ENCODE results near the gene FAM156B.
"Not testable (repeated sequence)": the region's sequence is repeated elsewhere in the genome, so short reads cannot be mapped to it uniquely, and the experiment has no call there.

FAM156B gene

GRCh38 chrX:52896855-52897709 lies at the start of gene FAM156B:
TSS of gene FAM156B (plus strand) at chrX:52897330. CDS start at chrX:52907226, 9,896 bp downstream.
- DNase-seq = not testable (repeated sequence)

GRCh38 chrX:52852110-52852860 lies 44.8 kb upstream of the FAM156B start:
- DNase-seq = no peak

GRCh38 chrX:52856991-52857525 lies 40.1 kb upstream of the FAM156B start:
- not testable (repeated sequence) for DNase-seq

DNA sequence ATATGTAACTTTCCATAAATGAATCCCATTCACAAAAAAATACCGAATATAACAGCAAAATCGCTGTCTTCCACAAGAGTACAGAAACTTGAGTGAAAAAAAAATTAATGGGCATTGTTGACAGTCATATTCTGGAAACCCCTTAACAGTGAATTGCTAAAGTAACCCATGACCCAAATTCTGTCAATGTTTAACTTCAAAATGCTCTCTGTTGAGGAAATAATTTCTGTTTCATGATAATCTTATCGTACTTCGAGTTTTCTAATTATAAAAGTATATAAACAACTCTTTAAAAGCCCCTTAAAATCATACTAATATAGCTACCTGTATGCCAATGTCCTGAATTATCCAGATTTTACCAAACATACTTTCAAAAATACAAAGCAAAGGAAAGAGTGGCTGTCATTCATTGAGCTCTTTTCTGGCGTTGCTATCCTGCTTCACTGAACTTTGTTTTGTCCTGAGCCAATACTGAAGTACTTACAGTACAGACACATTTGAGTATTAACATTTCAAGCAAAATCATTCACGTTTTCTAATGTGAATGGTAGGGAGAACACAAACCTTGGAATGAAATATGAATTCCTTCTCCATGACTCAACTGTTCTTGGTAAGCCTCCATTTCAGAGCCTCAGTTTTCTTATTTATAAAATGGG lies 31.7 kb upstream of the FAM156B start:
- DNase-seq = no peak

- no peak for DNase-seq
These were observed 29.4 kb upstream of the FAM156B start, which contains the start of gene XAGE3 for GRCh38 chrX:52867610-52868348. TSS of gene XAGE3 (minus strand) at chrX:52868083. CDS start at chrX:52867133, 950 bp downstream.

DNA sequence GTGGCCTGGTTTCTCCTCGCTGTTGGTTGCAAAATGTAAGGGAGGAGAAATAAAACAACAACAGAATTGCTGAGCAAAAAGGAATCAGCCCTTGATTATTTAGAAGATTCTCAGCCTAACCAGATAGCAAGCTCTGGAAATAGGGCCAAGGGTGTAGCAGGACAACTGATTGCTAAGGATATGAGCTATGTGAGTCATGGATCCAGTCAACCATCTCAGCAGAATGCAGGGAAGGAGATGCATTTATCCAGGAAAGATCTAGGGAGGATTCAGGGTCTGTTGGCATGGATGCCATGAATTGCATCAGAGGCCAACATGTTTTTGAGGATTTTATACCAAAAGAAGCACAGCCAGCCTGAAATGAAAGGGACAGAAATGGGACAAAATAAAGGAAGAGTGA lies 27.1 kb upstream of the FAM156B start:
- DNase-seq = no peak

GRCh38 chrX:52873825-52874224 lies 23.3 kb upstream of the FAM156B start:
- DNase-seq = not testable (repeated sequence)

GRCh38 chrX:52874661-52875060 lies 22.5 kb upstream of the FAM156B start:
- no peak for DNase-seq

- not testable (repeated sequence) for DNase-seq
These were observed 21.7 kb upstream of the FAM156B start for GRCh38 chrX:52875436-52875835.

DNA sequence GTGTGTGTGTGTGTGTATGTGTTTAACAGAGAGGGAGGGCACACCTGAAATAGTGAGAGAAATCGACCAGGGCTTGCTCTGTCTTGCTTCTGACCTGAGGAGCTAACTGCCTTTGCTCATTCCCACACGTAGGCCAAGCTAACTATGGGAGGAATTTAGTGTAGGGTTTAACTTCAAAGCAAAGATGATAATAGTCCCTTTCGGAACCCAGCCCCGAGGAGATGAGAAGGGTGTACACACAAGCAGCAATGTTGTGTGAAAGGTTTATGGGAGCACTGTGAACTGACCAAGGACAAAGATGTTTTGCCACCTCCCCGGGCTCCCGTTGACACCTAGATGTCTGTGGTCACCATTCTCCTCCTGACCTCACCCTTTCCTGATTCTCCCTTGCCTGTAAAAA lies 20.7 kb upstream of the FAM156B start:
- DNase-seq = not testable (repeated sequence)

DNA sequence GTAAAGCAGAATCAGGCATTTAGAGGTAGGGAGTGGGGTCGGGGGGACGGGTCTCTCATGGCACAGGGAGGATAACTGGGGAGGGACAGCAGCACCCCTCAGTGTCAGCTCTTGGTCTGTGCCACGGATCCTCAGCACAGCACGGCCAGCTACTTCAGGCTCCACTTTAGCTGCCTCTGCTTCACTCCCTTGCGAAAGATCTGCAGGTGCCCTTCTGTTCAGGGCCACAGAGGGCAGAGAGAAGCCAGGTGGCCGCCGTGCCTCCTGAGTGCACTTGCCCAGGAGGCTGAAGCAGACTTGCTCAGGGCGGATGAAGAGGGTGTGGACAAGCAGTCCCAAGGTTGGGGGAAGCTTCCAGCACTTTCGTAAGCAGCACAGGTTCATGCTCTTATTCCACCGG lies 9.7 kb upstream of the FAM156B start:
- DNase-seq = not testable (repeated sequence)

GRCh38 chrX:52888090-52888489 lies 9.0 kb upstream of the FAM156B start:
- DNase-seq = not testable (repeated sequence)

GRCh38 chrX:52896438-52896837 lies 692 bp upstream of the FAM156B start:
- not testable (repeated sequence) for DNase-seq

DNA sequence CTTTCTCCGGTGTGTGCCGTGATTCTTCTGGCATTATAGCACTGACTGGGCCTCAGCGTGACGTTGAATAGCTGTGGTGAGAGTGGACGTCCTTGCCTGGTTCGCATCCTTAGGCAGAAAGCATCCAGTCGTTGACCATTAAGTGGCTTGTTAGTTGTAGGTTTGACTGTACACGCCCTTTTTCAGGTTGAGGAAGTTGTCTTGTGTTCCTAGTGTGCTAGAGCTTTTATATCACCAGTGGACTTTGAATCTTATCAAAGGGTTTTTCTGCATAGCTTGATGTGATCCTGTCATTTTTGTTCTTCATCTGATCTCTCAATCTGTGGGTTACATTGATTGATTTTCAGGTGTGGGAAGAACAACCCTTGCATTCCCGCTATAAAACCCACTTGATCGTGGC lies 8.4 kb downstream of the FAM156B start:
- not testable (repeated sequence) for DNase-seq

GRCh38 chrX:52906072-52906471 lies 8.9 kb downstream of the FAM156B start:
- DNase-seq = not testable (repeated sequence)

DNA sequence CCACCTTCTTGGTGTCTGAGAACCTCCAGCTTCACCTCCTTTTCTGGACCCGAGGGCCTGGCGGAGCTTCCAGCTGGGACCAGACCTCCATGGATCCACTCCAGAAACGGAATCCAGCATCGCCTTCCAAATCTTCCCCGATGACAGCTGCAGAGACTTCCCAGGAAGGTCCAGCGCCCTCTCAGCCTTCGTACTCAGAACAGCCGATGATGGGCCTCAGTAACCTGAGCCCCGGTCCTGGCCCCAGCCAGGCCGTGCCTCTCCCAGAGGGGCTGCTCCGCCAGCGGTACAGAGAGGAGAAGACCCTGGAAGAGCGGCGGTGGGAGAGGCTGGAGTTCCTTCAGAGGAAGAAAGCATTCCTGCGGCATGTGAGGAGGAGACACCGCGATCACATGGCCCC lies 10.0 kb downstream of the FAM156B start:
- not testable (repeated sequence) for DNase-seq

- DNase-seq = not testable (repeated sequence)
These were observed 10.8 kb downstream of the FAM156B start for GRCh38 chrX:52907900-52908299.

DNA sequence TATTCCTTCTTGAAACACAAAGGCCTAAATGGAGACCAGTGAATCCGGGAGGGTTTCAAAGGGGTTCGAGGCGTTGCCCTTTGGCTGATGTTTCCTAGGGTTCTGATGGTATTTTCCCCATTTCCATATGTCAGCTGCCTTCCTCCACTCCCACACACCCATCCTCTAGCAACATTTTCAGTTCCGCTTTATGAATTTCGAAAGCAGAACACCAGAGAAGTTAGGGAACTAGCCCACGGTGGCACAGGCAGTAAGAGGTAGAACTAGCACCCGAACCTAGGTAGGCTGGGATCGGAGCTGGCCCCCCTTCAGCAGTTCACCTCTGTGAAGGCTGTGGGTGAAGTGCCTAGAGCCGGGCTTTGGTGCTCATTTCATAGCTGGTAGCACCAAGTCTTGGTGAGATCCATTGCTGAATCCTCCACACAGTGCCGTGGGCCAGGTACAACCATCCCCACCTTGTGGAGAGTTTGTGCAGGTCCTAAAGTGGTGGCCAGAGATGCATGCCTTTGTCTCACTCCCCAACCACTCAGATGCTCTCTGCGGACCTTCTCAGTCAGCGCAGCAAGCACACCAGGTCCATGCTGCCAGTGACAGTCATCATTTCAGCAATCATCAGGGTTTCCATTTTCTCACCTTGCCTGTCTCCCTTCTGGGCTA lies 12.3 kb downstream of the FAM156B start:
- not testable (repeated sequence) for DNase-seq

DNA sequence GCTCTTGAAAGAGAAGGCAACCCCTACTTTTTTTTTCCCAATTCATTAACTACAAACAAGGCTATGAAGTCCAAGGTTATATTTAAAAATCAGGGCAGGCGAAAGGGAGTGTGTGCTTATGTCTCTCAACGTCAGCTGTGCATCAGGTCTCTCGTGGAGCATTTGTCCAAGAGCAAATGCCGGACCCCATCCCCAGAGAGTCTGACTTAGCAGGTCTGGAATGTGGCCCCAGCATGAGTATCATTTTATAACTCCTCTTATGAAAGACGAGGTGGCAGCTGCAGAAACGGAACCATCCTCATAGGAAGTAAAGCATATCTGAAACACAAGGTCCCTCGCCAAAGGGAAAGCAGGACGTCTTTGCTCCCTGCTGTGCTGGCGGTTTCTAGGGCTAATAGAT lies 16.6 kb downstream of the FAM156B start:
- not testable (repeated sequence) for DNase-seq

- DNase-seq = not testable (repeated sequence)
These were observed 17.6 kb downstream of the FAM156B start for GRCh38 chrX:52914704-52915103.

DNA sequence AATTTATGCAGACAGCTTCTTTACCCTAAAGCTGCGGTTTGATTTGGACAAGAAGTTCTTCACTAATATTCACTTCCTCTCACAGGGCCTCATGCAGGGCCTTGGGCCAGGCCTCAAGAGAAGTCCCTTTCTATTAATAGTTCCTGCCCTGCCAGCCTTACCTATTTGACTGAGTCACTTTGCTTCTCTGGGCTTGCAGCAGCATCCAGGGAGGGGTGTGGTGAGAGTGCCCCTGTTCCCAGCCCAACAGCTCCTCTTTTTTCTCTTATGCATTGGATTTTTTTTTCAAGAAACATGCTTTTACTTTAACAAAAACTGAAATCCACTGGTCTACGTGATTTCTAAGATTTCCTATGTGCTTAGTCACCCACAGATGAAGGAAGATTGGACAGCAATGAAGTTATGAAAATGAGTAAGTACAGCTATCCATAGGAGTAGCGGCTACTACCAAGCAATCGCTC lies 26.7 kb downstream of the FAM156B start:
- DNase-seq = no peak
